Breast epithelium (tissue), 4 donors: ENCODE measurements around the gene FAM3C. TPM values are rescaled to one million over a fixed set of nuclear protein-coding genes. Genes with fewer than 3 reads are reported as not detected.

Experiments
- DNase-seq, 2 donors: peaks; one replicate each; pipeline ENCODE4 v3.0.0-alpha.2; 2019; ENCODE audit warnings: low spot score in 2 of 2
- H3K27ac ChIP-seq, 2 donors: fragments of 200-600 bp; sonication (generic) in 1 of 2; one replicate each; pipeline ENCODE4 v1.5.1; 2016 to 2019; ENCODE audit warnings: mild to moderate bottlenecking in 1 of 2
- H3K27me3 ChIP-seq, 2 donors: fragments of 200-600 bp; sonication (generic) in 1 of 2; one replicate each; pipeline versions ENCODE4 v1.5.1 to v1.6.0; 2017 to 2019; ENCODE audit warnings: control low read depth in 1 of 2, mild to moderate bottlenecking in 1 of 2
- H3K36me3 ChIP-seq: fragments of 200-600 bp; one replicate; pipeline ENCODE4 v1.5.1; 2019
- H3K4me1 ChIP-seq, 2 donors: fragments of 200-600 bp; sonication (generic); one replicate each; pipeline ENCODE4 v1.5.1; 2016 to 2019; ENCODE audit warnings: control low read depth in 1 of 2
- H3K4me3 ChIP-seq, 3 donors: fragments of 200-600 bp; sonication (generic); 1 replicate in 2 of 3; 2 replicates in 1 of 3; pipeline ENCODE4 v1.5.1; 2016 to 2019; ENCODE audit warnings: mild to moderate bottlenecking in 3 of 3, moderate library complexity in 2 of 3
- H3K9me3 ChIP-seq, 2 donors: fragments of 200-600 bp; sonication (generic) in 1 of 2; one replicate each; pipeline ENCODE4 v1.5.1; 2016 to 2019; ENCODE audit warnings: control low read depth in 1 of 2
- CTCF ChIP-seq, 3 donors: fragments of 450-650 bp; IDR thresholded peaks; one replicate each; pipeline ENCODE4 v1.5.1; 2016 to 2017; ENCODE audit warnings: antibody characterized with exemption in 3 of 3, mild to moderate bottlenecking in 3 of 3, moderate library complexity in 3 of 3
- POLR2A ChIP-seq: fragments of 450-650 bp; IDR thresholded peaks from one replicate; pipeline ENCODE4 v1.6.1; 2016; ENCODE audit warnings: antibody characterized with exemption, mild to moderate bottlenecking, moderate library complexity
- POLR2AphosphoS5 ChIP-seq, 3 donors: sonication (generic); formaldehyde crosslinking; IDR thresholded peaks; one replicate each; pipeline ENCODE4 v1.6.1; 2017; ENCODE audit warnings: antibody characterized with exemption in 3 of 3
- intact Hi-C: fragments of 100-400 bp; cut with DNase I; formaldehyde crosslinking; loops from one replicate; pipeline ENCODE4 v1.15.1; 2023; ENCODE audit warnings: low total_unique reads
- total RNA-seq, 3 donors: library from RNA; depleted of rRNA; stranded (reverse); fragments of >200 nt; gene quantifications; one replicate each; pipeline ENCODE4 v1.1.0, GENCODE V29; 2016

The FAM3C gene
- total RNA-seq, 3 donors from 2014 or later = 35.8 to 89.7 (median 50.8) TPM

GRCh38 chr7:121401896-121402295 is 5.8 kb upstream of the FAM3C start:
- DNase-seq = no peak
- H3K27me3 ChIP-seq = no peaks in the 10 kb centered on the region
- intact Hi-C loops = no loop called here
- H3K4me3 ChIP-seq = no peak overlapping the region
- H3K27ac ChIP-seq = no peak overlapping the region
- H3K36me3 ChIP-seq = no peaks in the 10 kb centered on the region
- H3K9me3 ChIP-seq = no peaks in the 10 kb centered on the region
- H3K4me1 ChIP-seq = no peaks in the 10 kb centered on the region
- TF ChIP-seq POLR2AphosphoS5 (IDR thresholded peaks at IDR 0.05) (no peak), CTCF (IDR thresholded peaks at IDR 0.05) (no peak), POLR2A (no peak)

- no peak for DNase-seq
- Histone ChIP-seq H3K27me3 (no peaks in the 10 kb centered on the region), H3K4me1 (no peaks in the 10 kb centered on the region), H3K27ac (no peak overlapping the region), H3K9me3 (no peaks in the 10 kb centered on the region), H3K36me3 (no peaks in the 10 kb centered on the region), H3K4me3 (no peak overlapping the region)
- intact Hi-C loops = no loop called here
- no peak for TF ChIP-seq POLR2AphosphoS5 (IDR thresholded peaks at IDR 0.05)
- TF ChIP-seq POLR2A = no peak
- no peak for TF ChIP-seq CTCF (IDR thresholded peaks at IDR 0.05)
Observed at GRCh38 chr7:121398246-121398645, 2.1 kb upstream of the FAM3C start.

- DNase-seq = no peak
- Histone ChIP-seq H3K27me3 (no peaks in the 10 kb centered on the region), H3K4me1 (no peaks in the 10 kb centered on the region), H3K36me3 (no peaks in the 10 kb centered on the region), H3K9me3 (no peaks in the 10 kb centered on the region), H3K27ac (no peak overlapping the region), H3K4me3 (no peak overlapping the region)
- TF ChIP-seq POLR2A = no peak
- TF ChIP-seq POLR2AphosphoS5 (IDR thresholded peaks at IDR 0.05) = no peak
- no peak for TF ChIP-seq CTCF (IDR thresholded peaks at IDR 0.05)
- intact Hi-C loops = no loop called here
Observed at GRCh38 chr7:121397822-121398221, 1.7 kb upstream of the FAM3C start.

GRCh38 chr7:121397361-121397760 is 1.3 kb upstream of the FAM3C start:
- intact Hi-C loops = no loop called here

GRCh38 chr7:121395494-121395960 is 581 bp downstream of the FAM3C start:
- intact Hi-C loops = no loop called here
- Histone ChIP-seq H3K27ac (peak overlapping the region; percentile 87 to 90), H3K4me1 (no peaks in the 10 kb centered on the region), H3K27me3 (no peaks in the 10 kb centered on the region), H3K4me3 (peak overlapping the region; percentile 84 to 95 (median 92)), H3K9me3 (no peaks in the 10 kb centered on the region), H3K36me3 (no peaks in the 10 kb centered on the region)
- TF ChIP-seq POLR2AphosphoS5 (IDR thresholded peaks at IDR 0.05) (no peak), CTCF (IDR thresholded peaks at IDR 0.05) (no peak), POLR2A (no peak)
- DNase-seq = no peak

More at GRCh38 chr7:121397361-121397760, 1.3 kb upstream of the FAM3C start:
- Histone ChIP-seq H3K9me3 (no peaks in the 10 kb centered on the region), H3K4me3 (no peak overlapping the region), H3K4me1 (no peaks in the 10 kb centered on the region), H3K27ac (no peak overlapping the region), H3K36me3 (no peaks in the 10 kb centered on the region), H3K27me3 (no peaks in the 10 kb centered on the region)
- TF ChIP-seq POLR2A (no peak), CTCF (IDR thresholded peaks at IDR 0.05) (no peak), POLR2AphosphoS5 (IDR thresholded peaks at IDR 0.05) (no peak)
- DNase-seq = no peak
